ENCODE data around the gene TACR2.
A peak's percentile ranks its signal among the peaks of the same experiment; 100 is the strongest.

TACR2 gene

GRCh38 chr10:69400936-69401335 is 15.8 kb downstream of the TACR2 start:
- no peak for DNase-seq

- no peak for DNase-seq
Measured at GRCh38 chr10:69398466-69398865, 18.3 kb downstream of the TACR2 start.

GRCh38 chr10:69397972-69398371 is 18.7 kb downstream of the TACR2 start:
- no peak for DNase-seq

- no peak for DNase-seq
Measured at GRCh38 chr10:69394020-69394419, 22.7 kb downstream of the TACR2 start.

- DNase-seq = peak; percentile 77
Measured at GRCh38 chr10:69392481-69393000, 24.2 kb downstream of the TACR2 start.

GRCh38 chr10:69391158-69391557 is 25.6 kb downstream of the TACR2 start:
- DNase-seq = no peak

GRCh38 chr10:69389827-69390490 is 26.8 kb downstream of the TACR2 start:
- peak; percentile 60 for DNase-seq

GRCh38 chr10:69388488-69388887 is 28.2 kb downstream of the TACR2 start:
- no peak for DNase-seq

GRCh38 chr10:69387500-69387899 is 29.2 kb downstream of the TACR2 start:
- no peak for DNase-seq

GRCh38 chr10:69385454-69386350 is 31.0 kb downstream of the TACR2 start:
- no peak for DNase-seq

GRCh38 chr10:69384320-69384719 is 32.4 kb downstream of the TACR2 start:
- no peak for DNase-seq

GRCh38 chr10:69383558-69383957 is 33.2 kb downstream of the TACR2 start:
- DNase-seq = peak; percentile 45

GRCh38 chr10:69382382-69383117 is 34.2 kb downstream of the TACR2 start:
- DNase-seq = peak; percentile 96

GRCh38 chr10:69379800-69380199 is 36.9 kb downstream of the TACR2 start:
- no peak for DNase-seq

- DNase-seq = no peak
Measured at GRCh38 chr10:69377933-69378332, 38.8 kb downstream of the TACR2 start.

- no peak for DNase-seq
Measured at GRCh38 chr10:69377191-69377590, 39.5 kb downstream of the TACR2 start.

- no peak for DNase-seq
Measured at GRCh38 chr10:69376662-69377061, 40.1 kb downstream of the TACR2 start.

- no peak for DNase-seq
Measured at GRCh38 chr10:69375307-69376151, 41.2 kb downstream of the TACR2 start.

- no peak for DNase-seq
Measured at GRCh38 chr10:69374931-69375306, 41.8 kb downstream of the TACR2 start.

- DNase-seq = no peak
Measured at GRCh38 chr10:69374242-69374641, 42.5 kb downstream of the TACR2 start.

GRCh38 chr10:69372126-69372980 is 44.4 kb downstream of the TACR2 start:
- DNase-seq = peak; percentile 76

Measured in fibroblast of skin of right biceps (primary cell).